Measurements from ENCODE around the gene DONSON.
A peak's percentile ranks its signal among the peaks of the same experiment; 100 is the strongest.

DONSON gene

DNA sequence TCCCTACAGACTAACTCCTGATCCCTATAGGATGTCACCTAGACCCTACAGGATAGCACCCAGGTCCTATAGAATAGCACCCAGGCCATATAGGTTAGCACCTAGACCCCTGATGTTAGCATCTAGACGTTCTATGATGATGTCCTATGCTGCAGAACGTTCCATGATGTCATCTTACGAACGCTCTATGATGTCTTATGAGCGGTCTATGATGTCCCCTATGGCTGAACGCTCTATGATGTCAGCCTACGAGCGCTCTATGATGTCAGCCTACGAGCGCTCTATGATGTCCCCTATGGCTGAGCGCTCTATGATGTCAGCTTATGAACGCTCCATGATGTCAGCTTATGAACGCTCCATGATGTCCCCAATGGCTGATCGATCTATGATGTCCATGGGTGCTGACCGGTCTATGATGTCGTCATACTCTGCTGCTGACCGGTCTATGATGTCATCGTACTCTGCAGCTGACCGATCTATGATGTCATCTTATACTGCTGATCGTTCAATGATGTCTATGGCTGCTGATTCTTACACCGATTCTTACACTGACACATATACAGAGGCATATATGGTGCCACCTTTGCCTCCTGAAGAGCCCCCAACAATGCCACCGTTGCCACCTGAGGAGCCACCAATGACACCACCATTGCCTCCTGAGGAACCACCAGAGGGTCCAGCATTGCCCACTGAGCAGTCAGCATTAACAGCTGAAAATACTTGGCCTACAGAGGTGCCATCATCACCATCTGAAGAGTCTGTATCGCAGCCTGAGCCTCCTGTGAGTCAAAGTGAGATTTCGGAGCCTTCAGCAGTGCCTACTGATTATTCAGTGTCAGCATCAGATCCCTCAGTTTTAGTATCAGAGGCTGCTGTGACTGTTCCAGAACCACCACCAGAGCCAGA lies 36.1 kb downstream of the DONSON start:
- H3K27me3 Mint-ChIP-seq: no peaks in the 10 kb centered on the region
- ATAC-seq: no peak
- H3K27ac Mint-ChIP-seq: no peak overlapping the region
- peaks cover 50% of the 10 kb centered on the region for H3K36me3 Mint-ChIP-seq
- peaks cover 40% of the 10 kb centered on the region for H3K4me1 Mint-ChIP-seq
- H3K4me3 Mint-ChIP-seq: no peak overlapping the region
- no peaks in the 10 kb centered on the region for H3K9me3 Mint-ChIP-seq

DNA sequence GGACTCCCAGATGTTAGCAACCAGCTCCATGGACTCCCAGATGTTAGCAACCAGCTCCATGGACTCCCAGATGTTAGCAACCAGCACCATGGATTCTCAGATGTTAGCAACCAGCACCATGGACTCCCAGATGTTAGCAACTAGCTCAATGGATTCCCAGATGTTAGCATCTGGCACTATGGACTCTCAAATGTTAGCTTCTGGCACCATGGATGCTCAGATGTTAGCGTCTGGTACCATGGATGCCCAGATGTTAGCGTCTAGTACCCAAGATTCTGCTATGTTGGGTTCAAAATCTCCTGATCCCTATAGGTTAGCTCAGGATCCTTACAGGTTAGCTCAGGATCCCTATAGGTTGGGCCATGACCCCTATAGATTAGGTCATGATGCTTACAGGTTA lies 36.8 kb downstream of the DONSON start:
- no peaks in the 10 kb centered on the region for H3K27me3 Mint-ChIP-seq
- H3K4me3 Mint-ChIP-seq: no peak overlapping the region
- no peak for ATAC-seq
- no peaks in the 10 kb centered on the region for H3K9me3 Mint-ChIP-seq
- no peak overlapping the region for H3K27ac Mint-ChIP-seq
- H3K36me3 Mint-ChIP-seq: peaks cover 43% of the 10 kb centered on the region
- H3K4me1 Mint-ChIP-seq: peaks cover 36% of the 10 kb centered on the region

- H3K4me1 Mint-ChIP-seq: peaks cover 30% of the 10 kb centered on the region
- ATAC-seq: no peak
- no peaks in the 10 kb centered on the region for H3K9me3 Mint-ChIP-seq
- H3K27me3 Mint-ChIP-seq: no peaks in the 10 kb centered on the region
- peaks cover 36% of the 10 kb centered on the region for H3K36me3 Mint-ChIP-seq
- H3K27ac Mint-ChIP-seq: no peak overlapping the region
- H3K4me3 Mint-ChIP-seq: no peak overlapping the region
Observed at GRCh38 chr21:33550772-33551660, 37.5 kb downstream of the DONSON start.

- Mint-ChIP-seq H3K27ac (no peak overlapping the region), H3K27me3 (no peaks in the 10 kb centered on the region), H3K36me3 (peaks cover 30% of the 10 kb centered on the region), H3K9me3 (no peaks in the 10 kb centered on the region), H3K4me1 (peaks cover 29% of the 10 kb centered on the region), H3K4me3 (no peak overlapping the region)
- ATAC-seq: no peak
Observed at GRCh38 chr21:33549848-33550771, 38.4 kb downstream of the DONSON start.

DNA sequence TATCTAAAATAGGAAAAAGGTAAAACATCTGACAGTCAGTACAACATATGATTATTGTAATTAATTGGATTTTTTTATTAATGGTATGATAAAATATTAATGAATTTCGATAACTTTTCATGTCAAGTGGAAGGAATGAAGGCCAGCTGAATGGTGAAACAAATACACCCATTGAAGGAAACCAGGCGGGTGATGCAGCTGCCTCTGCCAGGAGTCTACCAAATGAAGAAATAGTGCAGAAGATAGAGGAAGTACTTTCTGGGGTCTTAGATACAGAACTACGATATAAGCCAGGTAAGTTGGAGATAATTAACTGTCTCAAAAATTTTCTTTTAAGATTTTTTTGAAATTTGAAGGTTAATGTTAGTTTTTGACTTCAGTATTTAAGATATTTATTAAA lies 42.4 kb downstream of the DONSON start:
- Mint-ChIP-seq H3K27ac (no peak overlapping the region), H3K9me3 (no peaks in the 10 kb centered on the region), H3K36me3 (peaks cover 9% of the 10 kb centered on the region), H3K4me3 (no peak overlapping the region), H3K27me3 (no peaks in the 10 kb centered on the region), H3K4me1 (peaks cover 32% of the 10 kb centered on the region)
- no peak for ATAC-seq

- H3K27ac Mint-ChIP-seq: peak overlapping the region; percentile 97
- peaks cover 6% of the 10 kb centered on the region for H3K36me3 Mint-ChIP-seq
- H3K4me1 Mint-ChIP-seq: peaks cover 41% of the 10 kb centered on the region
Observed at GRCh38 chr21:33544451-33545195, 43.9 kb downstream of the DONSON start.

GRCh38 chr21:33543505-33544129 lies 44.9 kb downstream of the DONSON start:
- no peaks in the 10 kb centered on the region for H3K27me3 Mint-ChIP-seq
- H3K4me1 Mint-ChIP-seq: peaks cover 33% of the 10 kb centered on the region
- no peak for ATAC-seq
- peaks cover 6% of the 10 kb centered on the region for H3K36me3 Mint-ChIP-seq
- H3K4me3 Mint-ChIP-seq: peak overlapping the region; percentile 98
- no peaks in the 10 kb centered on the region for H3K9me3 Mint-ChIP-seq
- peak overlapping the region; percentile 97 for H3K27ac Mint-ChIP-seq

More at GRCh38 chr21:33544451-33545195, 43.9 kb downstream of the DONSON start:
- Mint-ChIP-seq H3K9me3 (no peaks in the 10 kb centered on the region), H3K27me3 (no peaks in the 10 kb centered on the region), H3K4me3 (peak overlapping the region; percentile 98)
- no peak for ATAC-seq

GRCh38 chr21:33542640-33543504 lies 45.6 kb downstream of the DONSON start, which contains the start of gene SON:
Gene SON (plus strand): TSS chr21:33543038. CDS start chr21:33543093, 55 bp downstream.
- Mint-ChIP-seq H3K27ac (peak within 1 kb of the TSS; percentile 97), H3K27me3 (no peaks in the 10 kb centered on the region), H3K36me3 (peaks cover 6% of the 10 kb centered on the region), H3K9me3 (no peaks in the 10 kb centered on the region), H3K4me1 (peaks cover 33% of the 10 kb centered on the region), H3K4me3 (peak within 1 kb of the TSS; percentile 98)
- peak; percentile 99 for ATAC-seq

DNA sequence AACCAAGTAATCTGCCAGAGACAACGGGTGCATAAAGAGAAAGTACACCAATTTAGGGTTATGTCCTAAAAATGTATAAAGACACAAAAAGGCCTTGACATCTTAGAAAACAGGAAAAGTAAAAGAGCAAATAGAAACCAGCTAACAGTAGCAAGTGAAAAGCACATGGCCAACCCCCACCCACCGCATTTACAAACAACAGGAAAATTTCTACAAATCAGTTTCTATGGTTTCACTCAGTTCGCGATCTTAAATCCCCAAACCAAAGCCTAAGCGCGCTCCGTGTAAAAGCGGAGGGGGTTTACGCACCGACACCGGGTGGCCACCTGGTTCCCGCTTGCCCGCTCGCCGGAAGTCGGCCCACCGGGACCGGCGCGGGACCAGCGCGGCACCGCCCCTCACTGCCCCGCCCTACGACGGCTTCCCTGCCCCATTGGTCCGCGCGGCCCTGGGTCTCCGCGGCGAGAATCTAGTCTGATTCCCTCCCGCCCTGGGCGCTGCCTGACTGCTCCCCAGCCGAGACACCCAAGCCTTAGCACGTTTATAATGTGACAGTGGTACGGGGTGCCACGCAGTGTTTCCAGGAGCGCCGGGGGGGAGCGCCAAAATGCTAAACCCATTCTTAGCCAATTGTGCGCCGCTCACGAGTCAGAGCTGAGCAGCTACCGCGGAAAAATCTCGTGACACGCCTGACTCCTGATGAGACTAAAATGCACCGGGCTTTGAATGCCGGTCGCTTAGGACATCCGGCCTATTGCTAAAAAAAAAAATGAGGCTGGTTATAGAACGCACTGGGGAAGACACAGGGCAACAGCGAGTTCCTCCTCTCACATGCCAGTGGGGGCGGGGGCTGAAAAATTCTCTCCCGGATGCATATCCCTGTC lies 46.5 kb downstream of the DONSON start, which contains the start of gene GART:
Gene GART, minus strand, starts transcription at position 362 of the 884 bp plus-strand sequence. CDS start 2,802 bp downstream, outside the sequence.
- peak within 1 kb of the TSS; percentile 97 for H3K27ac Mint-ChIP-seq
- ATAC-seq: peak; percentile 86
- H3K36me3 Mint-ChIP-seq: peaks cover 14% of the 10 kb centered on the region
- H3K4me3 Mint-ChIP-seq: peak within 1 kb of the TSS; percentile 98
- H3K4me1 Mint-ChIP-seq: peaks cover 40% of the 10 kb centered on the region
- no peaks in the 10 kb centered on the region for H3K27me3 Mint-ChIP-seq
- peaks cover 2% of the 10 kb centered on the region for H3K9me3 Mint-ChIP-seq

DNA sequence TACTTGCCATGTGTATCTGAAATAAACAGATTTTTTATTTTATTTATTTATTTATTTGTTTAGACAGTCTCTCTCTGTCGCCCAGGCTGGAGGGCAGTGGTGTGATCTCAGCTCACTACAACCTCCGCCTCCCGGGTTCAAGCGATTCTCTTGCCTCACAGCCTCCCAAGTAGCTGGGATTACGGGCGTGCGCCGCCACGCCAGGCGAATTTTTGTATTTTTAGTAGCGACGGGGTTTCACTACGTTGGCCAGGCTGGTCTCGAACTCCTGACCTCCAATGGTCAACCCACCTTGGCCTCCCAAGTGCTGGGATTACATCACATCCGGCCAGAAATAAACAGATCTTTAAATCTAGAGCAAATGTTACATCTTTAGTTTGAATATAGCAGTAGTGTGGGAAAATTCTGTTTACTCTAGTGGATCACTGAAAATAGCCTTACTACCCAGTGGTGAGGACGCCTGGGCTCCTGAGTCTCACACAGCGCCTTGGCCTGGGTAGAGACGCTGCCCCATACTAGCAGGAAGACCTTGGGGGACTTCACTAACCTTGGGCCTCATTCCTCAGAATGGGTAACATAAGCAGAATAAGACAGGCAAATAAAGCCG lies 47.3 kb downstream of the DONSON start:
- Mint-ChIP-seq H3K36me3 (peaks cover 19% of the 10 kb centered on the region), H3K4me3 (peak overlapping the region; percentile 98), H3K27me3 (no peaks in the 10 kb centered on the region), H3K27ac (peak overlapping the region; percentile 97), H3K9me3 (peaks cover 2% of the 10 kb centered on the region), H3K4me1 (peaks cover 40% of the 10 kb centered on the region)
- no peak for ATAC-seq

GRCh38 chr21:33540711-33541104 lies 47.8 kb downstream of the DONSON start:
- Mint-ChIP-seq H3K9me3 (peaks cover 2% of the 10 kb centered on the region), H3K4me3 (peak overlapping the region; percentile 98), H3K27ac (peak overlapping the region; percentile 97), H3K36me3 (peaks cover 19% of the 10 kb centered on the region), H3K4me1 (peaks cover 36% of the 10 kb centered on the region), H3K27me3 (no peaks in the 10 kb centered on the region)
- no peak for ATAC-seq

GRCh38 chr21:33539616-33540015 lies 48.9 kb downstream of the DONSON start:
- H3K27me3 Mint-ChIP-seq: no peaks in the 10 kb centered on the region
- peaks cover 34% of the 10 kb centered on the region for H3K4me1 Mint-ChIP-seq
- H3K27ac Mint-ChIP-seq: no peak overlapping the region
- H3K36me3 Mint-ChIP-seq: peaks cover 19% of the 10 kb centered on the region
- no peak for ATAC-seq
- H3K9me3 Mint-ChIP-seq: peaks cover 2% of the 10 kb centered on the region
- no peak overlapping the region for H3K4me3 Mint-ChIP-seq
